GM23338 (cell line): ENCODE data around the gene PLPPR2. TPM values are rescaled to one million over a fixed set of nuclear protein-coding genes. Genes with fewer than 3 reads are reported as not detected.

Experiments
- ATAC-seq: fragments of 200-7000 bp; cut with Tn5 transposase; 3 replicates; pipeline ENCODE4 v1.9.1; 2020
- DNase-seq: peaks from one replicate; pipeline ENCODE4 v3.0.0-alpha.2; 2015; ENCODE audit warnings: low spot score
- H2AFZ ChIP-seq: fragments of 200-600 bp; sonication (generic); 2 replicates; pipeline ENCODE4 v1.8.0; 2016; ENCODE audit warnings: antibody characterized with exemption, mild to moderate bottlenecking, moderate library complexity
- H3F3A ChIP-seq: fragments of 200-600 bp; sonication (generic); replicated peaks from 2 replicates; pipeline ENCODE4 v1.8.0; 2017; ENCODE audit warnings: antibody characterized with exemption, mixed run types, low read depth
- H3K27ac ChIP-seq: fragments of 200-600 bp; sonication (generic); 2 replicates; pipeline ENCODE4 v1.6.1; 2016; ENCODE audit warnings: low read depth
- H3K27me3 ChIP-seq: fragments of 200-600 bp; sonication (generic); 2 replicates; pipeline ENCODE4 v1.8.0; 2016; ENCODE audit warnings: mild to moderate bottlenecking, mixed run types, moderate library complexity; ENCODE audit not compliant: insufficient read depth
- H3K36me3 ChIP-seq: fragments of 200-600 bp; sonication (generic); 2 replicates; pipeline ENCODE4 v1.8.0; 2016; ENCODE audit warnings: mild to moderate bottlenecking; ENCODE audit not compliant: insufficient read depth
- H3K4me1 ChIP-seq: fragments of 200-600 bp; sonication (generic); 2 replicates; pipeline ENCODE4 v1.8.0; 2016; ENCODE audit warnings: mild to moderate bottlenecking, moderate library complexity; ENCODE audit not compliant: insufficient read depth
- H3K4me2 ChIP-seq: fragments of 200-600 bp; sonication (generic); 2 replicates; pipeline ENCODE4 v1.7.1; 2017; ENCODE audit warnings: mixed run types
- H3K4me3 ChIP-seq: fragments of 200-600 bp; sonication (generic); 2 replicates; pipeline ENCODE4 v1.6.1; 2016; ENCODE audit warnings: mixed run types
- H3K79me2 ChIP-seq: fragments of 200-600 bp; sonication (generic); replicated peaks from 2 replicates; pipeline ENCODE4 v1.8.0; 2017; ENCODE audit warnings: mild to moderate bottlenecking; ENCODE audit not compliant: insufficient read depth
- H3K9me2 ChIP-seq: fragments of 200-600 bp; sonication (generic); 2 replicates; pipeline ENCODE4 v1.8.0; 2017; ENCODE audit not compliant: insufficient read depth
- H4K20me1 ChIP-seq: fragments of 200-600 bp; sonication (generic); replicated peaks from 2 replicates; pipeline ENCODE4 v1.8.0; 2017; ENCODE audit warnings: mild to moderate bottlenecking; ENCODE audit not compliant: insufficient read depth
- H3K27ac Mint-ChIP-seq: 2 replicates; pipeline ENCODE4 v1.8.0; 2020; ENCODE audit warnings: inconsistent platforms, mild to moderate bottlenecking, moderate library complexity, mixed read lengths
- H3K27me3 Mint-ChIP-seq: 3 replicates; pipeline ENCODE4 v1.8.0; 2022; ENCODE audit warnings: low read depth, mild to moderate bottlenecking, moderate library complexity, mixed read lengths, inconsistent platforms; ENCODE audit not compliant: insufficient read depth, poor library complexity
- H3K36me3 Mint-ChIP-seq: 3 replicates; pipeline ENCODE4 v1.8.0; 2021; ENCODE audit warnings: low read depth, mild to moderate bottlenecking, inconsistent platforms, moderate library complexity, mixed read lengths
- H3K4me1 Mint-ChIP-seq: 3 replicates; pipeline ENCODE4 v1.8.0; 2020; ENCODE audit warnings: mild to moderate bottlenecking, inconsistent platforms, mixed read lengths
- H3K4me3 Mint-ChIP-seq: 3 replicates; pipeline ENCODE4 v1.8.0; 2021; ENCODE audit warnings: moderate library complexity, mild to moderate bottlenecking, inconsistent platforms, mixed read lengths
- H3K9me3 Mint-ChIP-seq: 3 replicates; pipeline ENCODE4 v1.8.0; 2020; ENCODE audit warnings: moderate library complexity, mild to moderate bottlenecking, inconsistent platforms, mixed read lengths
- ETS1 ChIP-seq: IDR thresholded peaks from 2 replicates; pipeline ENCODE4 v1.6.1; 2016; ENCODE audit warnings: antibody characterized with exemption
- EZH2 ChIP-seq: fragments of 200-600 bp; sonication (generic); IDR thresholded peaks from one replicate; pipeline ENCODE4 v1.8.0; 2017; ENCODE audit warnings: antibody characterized with exemption, mild to moderate bottlenecking, low read depth; ENCODE audit not compliant: unreplicated experiment
- EZH2phosphoT487 ChIP-seq: fragments of 200-600 bp; sonication (generic); IDR thresholded peaks from one replicate; pipeline ENCODE4 v1.8.1; 2018; ENCODE audit warnings: antibody characterized with exemption; ENCODE audit not compliant: unreplicated experiment
- JUNB ChIP-seq: IDR thresholded peaks from one replicate; pipeline ENCODE4 v1.6.1; 2016; ENCODE audit warnings: antibody characterized with exemption; ENCODE audit not compliant: unreplicated experiment
- NANOG ChIP-seq: IDR thresholded peaks from 2 replicates; pipeline ENCODE4 v1.6.1; 2016; ENCODE audit warnings: antibody characterized with exemption, borderline replicate concordance
- STAT1 ChIP-seq: IDR thresholded peaks from one replicate; pipeline ENCODE4 v1.6.1; 2016; ENCODE audit warnings: antibody characterized with exemption; ENCODE audit not compliant: unreplicated experiment
- ZNF331 ChIP-seq: fragments of 250-450 bp; sonication (Bioruptor Pico); IDR thresholded peaks from 2 replicates; pipeline ENCODE4 v1.5.0; 2020; ENCODE audit warnings: low read depth, mild to moderate bottlenecking, moderate library complexity
- polyA plus RNA-seq: library from polyadenylated mRNA; unstranded; fragments of >200 nt; fragmentation: Nextera tagmentation; extraction: Ambion mirVana; gene quantifications from 2 replicates; pipeline ENCODE4 v1.2.1, GENCODE V29; 2016
- total RNA-seq: library from RNA; depleted of rRNA; stranded (reverse); fragments of >200 nt; shearing (Covaris generic); gene quantifications from 2 replicates; pipeline ENCODE4 v1.2.3, GENCODE V29; 2014
- TF ChIP-seq, protein P1 (sequence below): fragments of 250-450 bp; sonication (Bioruptor Pico); IDR thresholded peaks from 2 replicates; pipeline ENCODE4 v1.5.0; 2020; ENCODE audit warnings: mild to moderate bottlenecking, moderate library complexity

The PLPPR2 gene
- total and polyA plus RNA-seq, 2 experiments from 2014 or later: 9.0 to 12.0 TPM

DNA sequence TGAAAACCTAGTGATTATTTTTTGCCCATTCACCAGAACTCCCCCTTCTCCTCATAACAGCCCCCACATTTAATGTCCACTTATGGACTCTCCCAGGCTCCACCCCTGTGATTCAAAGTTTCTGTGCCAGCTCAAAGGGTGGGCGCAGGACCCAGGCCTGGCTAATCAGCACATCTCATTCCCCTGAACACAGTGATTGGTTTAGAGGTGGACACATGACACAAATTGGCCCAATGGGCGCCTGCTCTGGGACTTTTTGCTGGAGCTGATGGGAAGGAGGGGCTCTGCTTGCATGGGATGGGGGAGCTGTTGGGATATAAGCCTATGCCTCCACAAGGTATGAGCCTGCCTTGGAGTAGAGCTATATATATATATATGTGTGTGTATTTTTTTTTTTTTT lies 35.1 kb downstream of the PLPPR2 start (continued):
- TF ChIP-seq, protein P1, sequence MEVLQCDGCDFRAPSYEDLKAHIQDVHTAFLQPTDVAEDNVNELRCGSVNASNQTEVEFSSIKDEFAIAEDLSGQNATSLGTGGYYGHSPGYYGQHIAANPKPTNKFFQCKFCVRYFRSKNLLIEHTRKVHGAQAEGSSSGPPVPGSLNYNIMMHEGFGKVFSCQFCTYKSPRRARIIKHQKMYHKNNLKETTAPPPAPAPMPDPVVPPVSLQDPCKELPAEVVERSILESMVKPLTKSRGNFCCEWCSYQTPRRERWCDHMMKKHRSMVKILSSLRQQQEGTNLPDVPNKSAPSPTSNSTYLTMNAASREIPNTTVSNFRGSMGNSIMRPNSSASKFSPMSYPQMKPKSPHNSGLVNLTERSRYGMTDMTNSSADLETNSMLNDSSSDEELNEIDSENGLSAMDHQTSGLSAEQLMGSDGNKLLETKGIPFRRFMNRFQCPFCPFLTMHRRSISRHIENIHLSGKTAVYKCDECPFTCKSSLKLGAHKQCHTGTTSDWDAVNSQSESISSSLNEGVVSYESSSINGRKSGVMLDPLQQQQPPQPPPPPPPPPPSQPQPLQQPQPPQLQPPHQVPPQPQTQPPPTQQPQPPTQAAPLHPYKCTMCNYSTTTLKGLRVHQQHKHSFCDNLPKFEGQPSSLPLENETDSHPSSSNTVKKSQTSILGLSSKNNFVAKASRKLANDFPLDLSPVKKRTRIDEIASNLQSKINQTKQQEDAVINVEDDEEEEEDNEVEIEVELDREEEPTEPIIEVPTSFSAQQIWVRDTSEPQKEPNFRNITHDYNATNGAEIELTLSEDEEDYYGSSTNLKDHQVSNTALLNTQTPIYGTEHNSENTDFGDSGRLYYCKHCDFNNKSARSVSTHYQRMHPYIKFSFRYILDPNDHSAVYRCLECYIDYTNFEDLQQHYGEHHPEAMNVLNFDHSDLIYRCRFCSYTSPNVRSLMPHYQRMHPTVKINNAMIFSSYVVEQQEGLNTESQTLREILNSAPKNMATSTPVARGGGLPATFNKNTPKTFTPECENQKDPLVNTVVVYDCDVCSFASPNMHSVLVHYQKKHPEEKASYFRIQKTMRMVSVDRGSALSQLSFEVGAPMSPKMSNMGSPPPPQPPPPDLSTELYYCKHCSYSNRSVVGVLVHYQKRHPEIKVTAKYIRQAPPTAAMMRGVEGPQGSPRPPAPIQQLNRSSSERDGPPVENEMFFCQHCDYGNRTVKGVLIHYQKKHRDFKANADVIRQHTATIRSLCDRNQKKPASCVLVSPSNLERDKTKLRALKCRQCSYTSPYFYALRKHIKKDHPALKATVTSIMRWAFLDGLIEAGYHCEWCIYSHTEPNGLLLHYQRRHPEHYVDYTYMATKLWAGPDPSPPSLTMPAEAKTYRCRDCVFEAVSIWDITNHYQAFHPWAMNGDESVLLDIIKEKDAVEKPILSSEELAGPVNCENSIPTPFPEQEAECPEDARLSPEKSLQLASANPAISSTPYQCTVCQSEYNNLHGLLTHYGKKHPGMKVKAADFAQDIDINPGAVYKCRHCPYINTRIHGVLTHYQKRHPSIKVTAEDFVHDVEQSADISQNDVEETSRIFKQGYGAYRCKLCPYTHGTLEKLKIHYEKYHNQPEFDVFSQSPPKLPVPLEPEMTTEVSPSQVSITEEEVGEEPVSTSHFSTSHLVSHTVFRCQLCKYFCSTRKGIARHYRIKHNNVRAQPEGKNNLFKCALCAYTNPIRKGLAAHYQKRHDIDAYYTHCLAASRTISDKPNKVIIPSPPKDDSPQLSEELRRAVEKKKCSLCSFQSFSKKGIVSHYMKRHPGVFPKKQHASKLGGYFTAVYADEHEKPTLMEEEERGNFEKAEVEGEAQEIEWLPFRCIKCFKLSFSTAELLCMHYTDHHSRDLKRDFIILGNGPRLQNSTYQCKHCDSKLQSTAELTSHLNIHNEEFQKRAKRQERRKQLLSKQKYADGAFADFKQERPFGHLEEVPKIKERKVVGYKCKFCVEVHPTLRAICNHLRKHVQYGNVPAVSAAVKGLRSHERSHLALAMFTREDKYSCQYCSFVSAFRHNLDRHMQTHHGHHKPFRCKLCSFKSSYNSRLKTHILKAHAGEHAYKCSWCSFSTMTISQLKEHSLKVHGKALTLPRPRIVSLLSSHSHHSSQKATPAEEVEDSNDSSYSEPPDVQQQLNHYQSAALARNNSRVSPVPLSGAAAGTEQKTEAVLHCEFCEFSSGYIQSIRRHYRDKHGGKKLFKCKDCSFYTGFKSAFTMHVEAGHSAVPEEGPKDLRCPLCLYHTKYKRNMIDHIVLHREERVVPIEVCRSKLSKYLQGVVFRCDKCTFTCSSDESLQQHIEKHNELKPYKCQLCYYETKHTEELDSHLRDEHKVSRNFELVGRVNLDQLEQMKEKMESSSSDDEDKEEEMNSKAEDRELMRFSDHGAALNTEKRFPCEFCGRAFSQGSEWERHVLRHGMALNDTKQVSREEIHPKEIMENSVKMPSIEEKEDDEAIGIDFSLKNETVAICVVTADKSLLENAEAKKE (CRISPR knock-in tag): no peak

- no peak overlapping the region for H3K4me2 ChIP-seq
- peaks cover 5% of the 10 kb centered on the region for H3K4me1 Mint-ChIP-seq
- H3K79me2 ChIP-seq: no peaks in the 10 kb centered on the region
- H2AFZ ChIP-seq: no peak overlapping the region
- no peaks in the 10 kb centered on the region for H4K20me1 ChIP-seq
- DNase-seq (peak; percentile 27), ATAC-seq (no peak)
- no peaks in the 10 kb centered on the region for H3K9me2 ChIP-seq
- H3K4me1 ChIP-seq: 0 out of 2 replicates have a peak, but pooled peaks cover 6% of the 10 kb centered on the region
- H3K27me3 ChIP-seq: no peaks in the 10 kb centered on the region
- no peaks in the 10 kb centered on the region for H3K36me3 ChIP-seq
- no peak overlapping the region for H3K4me3 ChIP-seq
- 0 out of 2 replicates have a peak, but pooled peaks cover 5% of the 10 kb centered on the region for H3F3A ChIP-seq
- no peak overlapping the region for H3K4me3 Mint-ChIP-seq
- peaks cover 4% of the 10 kb centered on the region for H3K27me3 Mint-ChIP-seq
- H3K27ac Mint-ChIP-seq: no peak overlapping the region
- peaks cover 9% of the 10 kb centered on the region; the same call in 2 of the 3 replicates for H3K9me3 Mint-ChIP-seq
- peaks cover 15% of the 10 kb centered on the region for H3K36me3 Mint-ChIP-seq
- no peak overlapping the region for H3K27ac ChIP-seq
- TF ChIP-seq, protein P1 (CRISPR knock-in tag): no peak
- TF ChIP-seq EZH2: no peak
- no peak for TF ChIP-seq EZH2phosphoT487
- TF ChIP-seq NANOG: no peak
- TF ChIP-seq ZNF331: no peak
- no peak for TF ChIP-seq ETS1
- TF ChIP-seq STAT1: no peak
- no peak for TF ChIP-seq JUNB
These were observed 35.9 kb downstream of the PLPPR2 start for GRCh38 chr19:11390933-11391680.
